GM18868 (cell line): ENCODE results near the gene NOC4L.

Experiments
- ATAC-seq: cut with Tn5 transposase; IDR thresholded peaks from one replicate; pipeline ENCODE4 v1.9.1; 2021; ENCODE audit warnings: mild to moderate bottlenecking, moderate library complexity; ENCODE audit not compliant: unreplicated experiment

NOC4L gene

DNA sequence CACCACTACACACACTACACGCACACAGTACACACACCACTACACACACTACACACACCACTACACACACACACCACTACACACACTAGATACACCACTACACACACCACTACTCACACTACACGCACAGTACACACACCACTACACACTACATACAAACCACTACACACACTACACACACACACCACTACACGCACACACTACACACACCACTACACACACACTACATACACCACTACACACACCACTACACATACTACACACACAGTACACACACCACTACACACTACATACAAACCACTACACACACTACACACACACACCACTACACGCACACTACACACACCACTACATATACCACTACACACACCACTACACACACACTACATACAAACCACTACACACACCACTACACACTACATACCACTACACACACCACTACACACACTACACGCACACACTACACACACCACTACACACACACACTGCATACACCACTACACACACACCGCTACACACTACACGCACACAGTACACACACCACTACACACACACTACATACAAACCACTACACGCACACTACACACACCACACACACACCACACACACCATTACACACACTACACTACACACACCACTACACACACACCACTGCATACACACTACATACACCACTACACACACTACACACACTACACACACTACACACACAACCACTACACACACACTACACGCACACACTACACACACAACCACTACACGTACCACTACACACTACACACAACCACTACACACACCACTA lies 11.7 kb downstream of the NOC4L start:
- ATAC-seq = no peak

DNA sequence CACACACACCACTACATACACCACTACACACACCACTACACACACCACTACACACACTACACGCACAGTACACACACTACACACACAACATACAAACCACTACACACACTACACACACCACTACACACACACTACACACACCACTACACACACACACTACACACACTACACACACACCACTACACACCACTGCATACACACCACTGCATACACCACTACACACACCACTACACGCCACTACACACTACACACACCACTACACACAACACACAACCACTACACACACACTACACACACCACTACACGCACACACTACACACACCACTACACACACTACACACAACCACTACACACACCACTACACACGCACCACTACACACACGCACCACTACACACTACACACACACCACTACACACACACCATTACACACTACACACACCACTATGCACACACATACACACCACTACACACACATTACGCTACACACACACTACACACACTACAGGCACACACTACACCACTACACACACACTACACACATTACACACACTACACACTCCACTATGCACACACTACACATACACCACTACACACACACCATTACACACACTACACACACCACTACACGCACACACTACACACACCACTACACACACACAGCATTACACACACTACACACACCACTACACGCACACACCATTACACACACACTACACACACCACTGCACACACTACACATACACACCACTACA lies 12.5 kb downstream of the NOC4L start:
- ATAC-seq = no peak

DNA sequence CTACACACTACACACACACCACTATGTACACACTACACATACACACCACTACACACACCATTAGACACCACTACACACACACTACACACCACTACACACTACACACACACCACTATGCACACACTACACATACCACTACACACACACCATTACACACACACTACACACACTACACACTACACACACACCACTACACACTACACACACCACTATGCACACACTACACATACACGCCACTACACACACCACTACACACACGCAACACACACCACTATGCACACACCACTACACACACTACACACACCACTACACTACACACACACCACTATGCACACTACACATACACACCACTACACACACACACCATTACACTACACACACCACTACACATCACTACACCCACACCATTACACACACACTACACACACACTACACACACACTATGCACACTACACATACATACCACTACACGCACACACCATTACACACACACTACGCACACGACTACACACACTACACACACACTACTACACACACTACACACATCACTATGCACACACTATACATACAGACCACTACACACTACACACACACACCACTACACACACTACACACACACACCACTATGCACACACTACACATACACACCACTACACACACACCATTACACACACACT lies 13.6 kb downstream of the NOC4L start:
- no peak for ATAC-seq

- no peak for ATAC-seq
Measured at GRCh38 chr12:132158677-132159554, 14.7 kb downstream of the NOC4L start.

- no peak for ATAC-seq
Measured at GRCh38 chr12:132159555-132160003, 15.3 kb downstream of the NOC4L start.

GRCh38 chr12:132160016-132160415 lies 15.8 kb downstream of the NOC4L start:
- ATAC-seq = no peak

GRCh38 chr12:132160601-132161035 lies 16.4 kb downstream of the NOC4L start:
- ATAC-seq = no peak

DNA sequence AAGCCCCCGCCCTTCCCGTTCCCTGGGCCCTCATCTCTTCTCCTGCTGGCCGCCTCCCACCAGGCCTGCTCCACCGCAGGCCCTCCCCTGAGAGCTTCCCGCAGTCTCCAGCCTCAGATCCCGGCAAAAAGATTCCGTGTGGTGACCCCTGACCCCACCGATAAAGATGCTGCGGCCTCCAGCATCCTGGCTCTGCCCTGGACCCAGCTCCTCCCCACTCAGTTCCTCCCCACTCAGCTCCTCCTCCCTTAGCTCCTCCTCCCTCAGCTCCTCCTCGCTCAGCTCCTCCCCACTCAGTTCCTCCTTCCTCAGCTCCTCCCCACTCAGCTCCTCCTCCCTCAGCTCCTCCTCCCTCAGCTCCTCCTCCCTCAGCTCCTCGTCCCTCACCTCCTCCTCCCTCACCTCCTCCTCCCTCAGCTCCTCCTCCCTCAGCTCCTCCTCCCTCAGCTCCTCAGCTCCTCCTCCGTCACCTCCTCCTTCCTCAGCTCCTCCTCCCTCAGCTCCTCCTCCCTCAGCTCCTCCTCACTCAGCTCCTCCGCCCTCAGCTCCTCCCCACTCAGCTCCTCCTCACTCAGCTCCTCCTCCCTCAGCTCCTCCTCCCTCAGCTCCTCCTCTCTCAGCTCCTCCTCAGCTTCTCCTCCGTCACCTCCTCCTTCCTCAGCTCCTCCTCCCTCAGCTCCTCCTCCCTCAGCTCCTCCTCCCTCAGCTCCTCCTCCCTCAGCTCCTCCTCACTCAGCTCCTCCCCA lies 17.0 kb downstream of the NOC4L start:
- no peak for ATAC-seq

DNA sequence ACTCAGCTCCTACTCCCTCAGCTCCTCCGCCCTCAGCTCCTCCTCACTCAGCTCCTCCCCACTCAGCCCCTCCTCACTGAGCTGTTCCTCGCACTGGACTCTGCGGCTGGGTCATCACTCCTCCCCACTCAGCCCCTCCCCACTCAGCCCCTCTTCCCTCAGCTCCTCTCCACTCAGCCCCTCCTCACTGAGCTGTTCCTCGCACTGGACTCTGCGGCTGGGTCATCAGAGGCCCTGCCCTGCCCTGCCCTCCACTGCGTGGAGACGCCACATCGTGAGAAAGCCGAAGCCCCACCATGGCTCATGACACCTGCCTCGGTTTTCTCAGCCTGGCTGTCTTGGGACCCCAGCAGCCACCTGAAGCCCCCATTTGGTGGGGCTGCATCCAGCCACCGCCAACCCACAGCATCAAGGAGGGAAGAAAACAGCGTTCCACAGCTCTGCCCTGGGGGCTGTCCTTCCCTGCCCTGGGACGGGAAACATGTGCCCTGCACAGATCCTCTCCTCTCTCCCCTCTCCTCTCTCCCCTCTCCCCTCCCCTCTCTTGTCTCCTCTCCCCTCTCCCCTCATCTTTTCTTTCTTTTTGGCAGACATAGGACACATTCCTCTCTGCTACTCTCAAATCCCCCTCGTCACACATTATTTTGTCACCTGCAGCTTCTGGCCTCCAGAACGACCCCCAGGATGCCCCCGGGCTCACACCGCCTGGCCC lies 17.7 kb downstream of the NOC4L start:
- ATAC-seq = no peak

GRCh38 chr12:132162508-132163031 lies 18.3 kb downstream of the NOC4L start:
- ATAC-seq = no peak

DNA sequence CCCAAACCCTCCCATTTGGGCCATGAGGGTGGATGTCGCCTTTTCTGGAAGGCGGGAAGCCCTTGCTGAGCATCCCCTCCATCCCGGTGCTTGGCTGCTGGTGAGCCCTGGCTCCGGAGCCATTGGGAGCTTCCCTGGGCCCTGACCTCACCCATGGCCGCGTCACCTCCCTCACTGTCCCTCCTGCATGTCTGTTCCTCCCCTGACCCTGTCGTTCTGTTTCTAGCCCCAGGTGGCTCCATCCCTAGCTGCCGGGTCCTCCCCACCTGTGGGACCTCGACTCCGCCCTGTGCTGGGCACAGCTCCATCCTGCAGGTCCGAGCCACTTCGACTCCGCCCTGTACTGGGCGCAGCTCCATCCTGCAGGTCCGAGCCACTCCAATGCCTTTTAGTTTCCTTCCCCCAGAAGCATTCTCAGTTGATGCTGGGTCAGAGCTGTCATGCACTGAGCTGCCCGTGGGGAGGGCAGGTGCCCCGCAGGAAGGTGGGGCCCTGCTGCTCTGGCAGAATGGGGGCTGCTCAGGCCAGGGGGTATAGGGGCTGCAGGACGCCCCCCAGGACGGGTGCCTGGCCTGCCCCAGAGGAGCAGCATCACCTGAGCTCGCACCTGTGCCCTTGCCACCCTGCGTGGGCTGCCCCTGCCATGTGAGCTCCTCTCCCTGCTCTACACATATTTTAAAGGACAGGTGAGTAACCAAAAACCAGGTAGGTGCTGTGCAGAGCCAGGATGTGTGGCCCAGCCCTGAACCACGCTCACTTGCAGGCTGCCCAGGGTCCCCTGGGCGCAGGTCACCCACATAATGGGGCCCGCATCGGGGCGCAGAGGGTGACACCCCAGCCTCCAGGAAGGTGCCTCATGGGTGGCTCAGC lies 19.0 kb downstream of the NOC4L start:
- ATAC-seq = no peak

- no peak for ATAC-seq
Measured at GRCh38 chr12:132163911-132164288, 19.6 kb downstream of the NOC4L start.

DNA sequence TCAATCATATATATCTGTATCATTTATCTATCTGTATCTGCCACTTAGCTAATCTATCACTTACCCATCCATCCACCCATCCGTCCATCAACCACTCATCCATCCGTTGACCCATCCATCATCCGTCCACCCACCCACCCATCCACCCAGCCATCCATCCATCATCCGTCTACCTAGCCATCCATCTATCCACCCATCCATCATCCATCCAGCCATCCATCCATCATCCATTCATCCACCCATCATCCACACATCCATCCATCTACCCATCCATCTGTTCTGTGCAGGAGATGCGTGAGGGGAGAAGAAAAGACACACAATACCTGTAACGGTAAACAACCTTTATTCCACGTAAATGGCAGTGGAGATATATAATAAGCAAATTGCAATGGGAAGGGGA lies 20.2 kb downstream of the NOC4L start:
- ATAC-seq = no peak

DNA sequence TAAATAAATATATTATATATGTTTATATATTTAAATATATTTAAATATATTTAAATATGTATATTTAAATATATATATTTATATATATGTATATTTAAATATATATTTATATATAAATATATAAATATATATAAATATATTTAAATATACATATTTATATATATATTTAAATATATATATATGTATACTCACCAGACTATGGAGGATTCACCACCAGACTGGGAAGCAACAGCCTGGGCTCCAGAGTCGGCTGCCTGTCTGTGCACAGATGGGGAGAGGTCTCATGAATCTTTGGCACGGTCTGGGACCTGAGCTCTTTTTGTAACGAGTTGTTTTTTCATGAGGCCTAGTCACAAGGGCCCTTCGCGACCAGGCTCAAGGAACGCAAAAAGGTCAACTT lies 21.3 kb downstream of the NOC4L start:
- ATAC-seq = no peak

DNA sequence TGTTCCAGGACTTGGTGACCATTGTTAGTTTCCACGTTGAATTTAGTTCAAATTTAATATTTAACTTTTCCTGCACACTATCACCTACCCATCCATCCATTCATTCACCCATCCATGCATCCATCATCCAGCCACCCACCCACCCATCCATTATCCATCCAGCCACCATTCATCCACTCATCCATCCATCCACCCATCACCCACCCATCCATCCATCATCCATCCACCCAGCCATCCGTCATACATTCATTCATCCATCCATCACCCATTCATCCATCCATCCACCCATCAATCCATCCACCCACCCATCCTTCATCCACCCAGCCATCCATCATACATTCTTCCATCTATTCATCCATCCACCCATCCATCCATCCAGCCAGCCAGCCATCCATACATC lies 21.8 kb downstream of the NOC4L start:
- ATAC-seq = no peak

GRCh38 chr12:132166801-132167591 lies 22.7 kb downstream of the NOC4L start:
- ATAC-seq = no peak

- ATAC-seq = no peak
Measured at GRCh38 chr12:132167611-132168310, 23.5 kb downstream of the NOC4L start.
